HG02678 (cell line): Measurements from ENCODE around the gene CALHM1.
"Not testable (repeated sequence)": the region's sequence is repeated elsewhere in the genome, so short reads cannot be mapped to it uniquely, and the experiment has no call there.

Experiments used
- ATAC-seq: cut with Tn5 transposase; IDR thresholded peaks from one replicate; pipeline ENCODE4 v1.9.1; 2021; ENCODE audit warnings: mild to moderate bottlenecking, moderate library complexity; ENCODE audit not compliant: unreplicated experiment

Gene CALHM1

DNA sequence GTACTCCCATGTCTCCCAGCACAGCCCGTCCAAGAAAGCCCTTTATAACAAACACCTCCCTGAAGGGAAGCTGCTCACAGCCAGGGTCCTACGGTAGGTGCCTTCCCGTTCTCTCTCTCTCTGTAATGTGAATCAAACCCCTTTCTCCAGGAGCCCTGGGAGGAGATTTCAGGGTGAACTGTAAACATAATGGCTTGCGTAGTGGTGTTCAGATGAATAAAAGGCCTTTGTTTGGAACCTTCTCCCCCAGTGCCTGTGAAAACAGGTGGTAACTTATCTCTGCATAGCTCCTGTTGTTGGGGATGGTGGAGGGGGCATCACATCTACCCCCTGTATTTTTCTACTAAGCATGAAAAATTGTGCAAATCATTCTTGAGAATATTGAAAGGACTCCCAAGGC is 18.9 kb downstream of the CALHM1 start:
- no peak for ATAC-seq

DNA sequence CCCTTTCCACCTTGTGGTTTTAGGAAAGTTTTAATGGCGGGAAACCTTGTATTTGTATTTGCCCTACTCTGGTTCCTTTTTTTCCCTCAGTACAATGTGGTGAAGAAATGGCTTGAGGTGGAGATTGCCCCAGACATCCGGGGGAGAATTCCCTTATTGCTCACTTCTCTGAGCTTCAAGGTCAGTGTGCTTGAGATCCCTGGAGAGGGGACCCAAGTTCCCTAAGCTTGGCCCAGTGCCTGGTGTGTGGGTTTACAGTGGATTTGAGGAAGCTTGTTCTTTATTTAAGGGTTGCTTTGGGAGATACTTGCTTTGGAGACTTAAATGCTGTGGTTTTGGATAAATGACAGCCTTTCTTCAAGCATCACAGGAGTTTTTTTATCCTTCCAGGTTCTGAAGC is 24.8 kb downstream of the CALHM1 start:
- no peak for ATAC-seq

DNA sequence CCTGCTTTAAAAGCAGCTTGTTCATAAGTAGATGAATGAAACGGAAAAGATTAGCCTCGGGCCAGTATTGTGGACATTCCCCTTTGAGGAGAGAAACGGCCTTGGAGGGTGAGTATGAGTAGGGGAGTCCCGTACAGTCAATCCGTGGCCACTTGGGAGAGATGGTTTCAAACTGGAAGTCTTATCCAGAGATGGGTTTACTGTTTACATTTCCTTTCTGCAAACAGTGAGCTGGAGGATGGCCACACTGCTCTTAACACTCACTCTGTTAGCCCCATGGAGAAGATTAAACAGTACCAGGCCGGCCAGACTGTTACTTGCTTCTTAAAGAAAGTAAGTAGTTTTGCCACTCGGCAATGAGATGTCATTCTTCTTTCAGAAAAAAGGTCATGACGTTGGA is 26.8 kb downstream of the CALHM1 start:
- no peak for ATAC-seq

DNA sequence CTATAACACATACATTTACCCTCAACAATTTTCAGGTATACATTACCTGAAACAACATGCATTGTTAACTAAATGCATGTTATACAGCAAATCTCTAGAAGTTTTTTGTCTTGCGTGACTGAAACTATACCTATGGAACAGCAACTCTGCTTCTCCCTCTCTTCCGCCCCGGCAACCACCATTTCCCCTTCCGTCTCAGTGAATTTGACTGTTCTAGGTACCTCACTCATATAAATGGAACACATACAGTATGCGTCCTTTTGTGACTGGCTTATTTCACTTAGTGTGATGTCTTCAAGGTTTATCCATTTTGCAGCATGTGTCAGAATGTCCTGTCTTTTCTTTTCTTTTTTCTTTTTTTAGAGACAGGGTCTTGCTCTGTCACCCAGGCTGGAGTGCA is 29.1 kb downstream of the CALHM1 start:
- no peak for ATAC-seq

DNA sequence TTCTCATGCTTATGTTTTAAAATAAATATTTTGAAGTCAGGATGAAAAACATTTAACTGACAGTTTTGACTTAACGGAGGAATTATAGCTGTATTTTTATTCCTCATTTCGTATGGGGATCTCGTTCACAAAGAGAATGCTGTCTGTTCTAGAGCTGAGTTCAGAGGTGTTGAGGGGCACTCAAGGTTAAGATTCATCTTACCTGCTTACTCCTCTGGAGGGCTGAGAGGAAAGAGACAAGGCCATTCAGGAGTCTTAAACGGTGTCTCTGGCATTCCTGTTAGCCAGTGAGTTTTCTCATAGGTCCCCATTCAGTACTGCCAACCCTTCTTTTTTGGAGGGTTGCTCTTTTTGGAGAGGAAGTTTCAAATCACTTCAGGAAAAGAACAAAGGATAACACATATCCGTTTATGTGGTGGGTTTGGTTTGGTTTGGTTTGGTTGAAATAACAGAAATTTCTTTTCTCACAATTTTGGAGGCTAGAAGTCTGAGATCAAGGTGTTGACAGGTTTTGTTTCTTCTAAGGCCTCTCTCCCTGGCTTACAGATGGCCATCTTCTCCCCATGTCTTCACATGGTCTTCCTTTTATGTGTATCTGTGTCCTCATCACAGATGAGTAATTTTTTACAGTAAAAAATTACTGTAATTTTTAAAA is 29.6 kb downstream of the CALHM1 start:
- ATAC-seq = no peak

DNA sequence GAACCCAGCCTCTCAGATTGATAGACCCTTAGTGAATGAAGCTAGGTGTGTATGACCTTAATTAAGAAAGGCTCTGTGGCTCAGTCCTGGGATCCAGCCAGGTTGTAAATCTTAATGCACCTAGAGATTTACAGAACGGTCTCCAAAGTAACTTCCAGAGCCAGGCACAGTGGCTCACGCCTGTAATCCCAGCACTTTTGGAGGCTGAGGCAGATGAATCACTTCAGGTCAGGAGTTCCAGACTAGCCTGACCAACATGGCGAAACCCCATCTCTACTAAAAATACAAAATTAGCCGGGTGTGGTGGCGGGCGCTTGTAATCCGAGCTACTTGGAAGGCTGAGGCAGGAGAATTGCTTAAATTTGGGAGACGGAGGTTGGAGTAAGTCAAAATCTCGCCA is 30.8 kb downstream of the CALHM1 start:
- ATAC-seq = no peak

DNA sequence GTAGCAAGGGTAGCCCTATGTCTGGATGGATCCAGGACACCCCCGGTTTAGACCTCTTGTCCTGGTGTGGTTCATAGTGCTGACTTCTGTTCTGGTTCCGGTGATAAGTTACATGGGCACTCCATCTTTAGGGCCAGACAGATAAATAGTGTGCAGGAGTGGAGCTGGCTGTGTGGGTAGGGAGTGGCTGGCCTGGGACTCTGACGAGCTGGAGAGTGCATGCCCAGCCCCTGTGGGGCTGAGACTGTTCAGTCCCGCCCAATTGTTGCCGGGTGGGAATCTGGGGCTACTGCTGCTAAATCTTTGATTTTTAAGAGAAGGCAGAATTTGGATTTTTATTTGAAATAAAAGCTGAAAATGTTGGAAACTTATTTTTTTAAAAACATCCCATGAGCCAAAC is 35.0 kb downstream of the CALHM1 start:
- ATAC-seq = no peak

DNA sequence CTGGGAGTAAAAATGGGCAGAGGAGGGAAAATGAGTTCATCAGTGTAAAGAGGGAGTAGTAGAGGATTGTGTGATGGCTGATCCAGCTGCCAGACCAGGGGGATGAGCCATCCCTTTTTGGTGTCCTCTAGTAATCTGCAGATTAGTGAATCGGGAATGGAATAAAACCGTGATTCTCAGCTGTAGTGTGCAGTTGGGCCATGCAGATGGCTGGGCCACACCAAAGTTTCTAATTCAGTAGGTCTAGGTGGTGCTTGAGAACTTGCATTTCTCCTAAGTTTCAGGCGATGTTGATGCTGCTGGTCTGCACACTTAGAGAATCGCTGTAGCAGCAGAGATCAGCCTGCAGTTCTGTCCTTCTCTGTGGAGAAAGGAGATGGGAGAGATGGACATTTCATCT is 39.6 kb downstream of the CALHM1 start:
- no peak for ATAC-seq

DNA sequence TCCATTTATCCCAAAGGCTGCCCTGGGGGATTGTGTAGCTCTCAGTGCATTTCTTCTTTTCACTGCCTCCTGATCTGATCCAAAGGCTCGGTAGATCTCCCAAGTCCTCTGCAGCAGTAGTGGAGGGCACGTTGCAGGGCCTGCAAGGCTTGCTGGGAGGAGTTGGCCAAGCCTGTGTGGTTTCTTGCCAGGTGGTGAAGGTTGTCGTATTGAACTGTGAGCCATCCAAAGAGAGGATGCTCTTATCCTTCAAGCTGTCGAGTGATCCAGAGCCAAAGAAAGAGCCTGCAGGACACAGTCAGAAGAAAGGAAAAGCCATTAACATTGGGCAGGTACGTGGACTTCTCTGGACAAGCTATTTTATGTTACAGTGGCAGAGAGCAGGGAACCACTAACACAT is 41.1 kb downstream of the CALHM1 start:
- ATAC-seq = no peak

DNA sequence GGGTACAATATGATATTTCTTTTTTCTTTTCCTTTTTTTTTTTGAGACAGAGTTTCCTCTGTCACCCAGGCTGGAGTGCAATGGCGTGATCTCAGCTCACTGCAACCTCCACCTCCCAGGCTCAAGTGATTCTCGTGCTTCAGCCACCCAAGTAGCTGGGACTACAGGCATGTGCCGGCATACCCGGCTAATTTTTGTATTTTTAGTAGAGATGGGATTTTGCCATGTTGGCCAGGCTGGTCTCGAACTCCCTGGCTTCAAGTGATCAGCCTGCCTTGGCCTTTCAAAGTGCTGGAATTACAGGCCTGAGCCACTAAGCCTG is 41.6 kb downstream of the CALHM1 start:
- ATAC-seq = not testable (repeated sequence)

DNA sequence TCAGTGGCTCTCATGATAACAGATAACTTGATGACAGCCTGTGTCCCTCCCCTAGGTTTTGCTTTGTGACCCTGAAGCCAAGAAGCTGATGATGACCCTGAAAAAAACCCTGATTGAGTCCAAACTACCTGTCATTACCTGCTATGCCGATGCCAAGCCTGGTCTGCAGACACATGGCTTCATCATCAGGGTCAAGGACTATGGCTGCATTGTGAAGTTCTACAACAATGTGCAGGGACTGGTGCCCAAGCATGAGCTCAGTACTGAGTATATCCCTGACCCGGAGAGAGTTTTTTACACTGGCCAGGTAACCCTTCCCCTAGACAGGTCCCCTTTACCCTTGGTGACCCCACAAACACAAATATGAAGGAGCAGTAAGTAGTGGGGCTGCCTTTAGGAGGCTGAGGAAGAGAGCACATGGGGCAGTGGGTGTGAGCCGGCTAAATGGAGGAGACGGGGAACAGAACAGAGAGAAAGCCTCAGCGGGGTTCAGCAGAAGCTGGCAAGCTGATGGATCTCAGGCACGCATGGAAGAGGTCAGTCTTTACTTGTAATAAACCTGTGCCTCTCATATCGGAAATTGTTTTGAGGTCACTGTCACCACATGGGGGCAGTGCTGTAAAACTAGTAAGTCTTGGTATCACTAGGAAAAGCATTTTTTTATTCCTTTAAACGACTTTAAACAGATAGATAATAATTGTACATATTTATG is 42.1 kb downstream of the CALHM1 start:
- no peak for ATAC-seq

DNA sequence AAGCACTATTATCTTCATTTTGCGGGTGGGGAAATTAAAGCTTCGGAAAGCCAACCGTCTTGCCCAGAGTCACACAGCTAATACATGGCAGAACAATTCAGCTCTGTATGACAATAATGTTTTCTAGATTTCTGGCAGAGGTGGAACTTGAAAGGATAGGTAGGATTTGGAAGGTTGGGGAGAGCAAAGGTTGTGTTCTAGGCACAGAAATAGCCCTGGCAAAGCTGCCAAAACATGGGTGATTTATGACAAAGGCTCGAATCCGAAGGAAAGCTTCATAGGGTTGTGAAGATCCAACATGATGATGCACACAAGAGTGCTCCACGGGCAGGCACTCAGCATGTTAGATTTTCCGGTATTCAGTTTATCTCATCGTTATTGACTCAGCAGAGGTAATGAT is 43.1 kb downstream of the CALHM1 start:
- no peak for ATAC-seq

DNA sequence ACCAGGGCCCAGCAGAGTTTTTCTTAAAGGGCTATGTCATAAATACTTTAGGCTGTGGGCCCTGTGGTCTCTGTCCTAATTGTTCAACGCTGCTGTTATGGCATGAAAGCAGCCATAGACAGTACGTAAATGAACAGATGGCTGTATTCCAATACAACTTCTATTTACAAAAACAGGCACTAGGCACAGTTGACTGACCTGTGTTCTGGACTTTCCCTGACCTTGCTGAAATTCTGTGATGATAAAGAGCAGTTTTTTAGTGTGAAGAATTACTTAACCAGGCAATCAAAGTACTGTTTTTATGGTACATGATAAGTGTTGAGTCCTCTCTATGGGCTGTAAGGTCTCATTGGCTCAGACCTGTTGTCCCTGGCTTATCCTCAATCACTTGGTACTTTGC is 45.1 kb downstream of the CALHM1 start:
- ATAC-seq = no peak
